ENCODE measurements around the gene NUAK1.
"Not testable (repeated sequence)": the region's sequence is repeated elsewhere in the genome, so short reads cannot be mapped to it uniquely, and the experiment has no call there.

NUAK1 gene

GRCh38 chr12:106033161-106033675 is 105.5 kb downstream of the NUAK1 start:
- no peak for DNase-seq (ENCODE audit: low spot score)

- no peak for DNase-seq (ENCODE audit: low spot score)
These were observed 106.2 kb downstream of the NUAK1 start for GRCh38 chr12:106032623-106032925.

DNA sequence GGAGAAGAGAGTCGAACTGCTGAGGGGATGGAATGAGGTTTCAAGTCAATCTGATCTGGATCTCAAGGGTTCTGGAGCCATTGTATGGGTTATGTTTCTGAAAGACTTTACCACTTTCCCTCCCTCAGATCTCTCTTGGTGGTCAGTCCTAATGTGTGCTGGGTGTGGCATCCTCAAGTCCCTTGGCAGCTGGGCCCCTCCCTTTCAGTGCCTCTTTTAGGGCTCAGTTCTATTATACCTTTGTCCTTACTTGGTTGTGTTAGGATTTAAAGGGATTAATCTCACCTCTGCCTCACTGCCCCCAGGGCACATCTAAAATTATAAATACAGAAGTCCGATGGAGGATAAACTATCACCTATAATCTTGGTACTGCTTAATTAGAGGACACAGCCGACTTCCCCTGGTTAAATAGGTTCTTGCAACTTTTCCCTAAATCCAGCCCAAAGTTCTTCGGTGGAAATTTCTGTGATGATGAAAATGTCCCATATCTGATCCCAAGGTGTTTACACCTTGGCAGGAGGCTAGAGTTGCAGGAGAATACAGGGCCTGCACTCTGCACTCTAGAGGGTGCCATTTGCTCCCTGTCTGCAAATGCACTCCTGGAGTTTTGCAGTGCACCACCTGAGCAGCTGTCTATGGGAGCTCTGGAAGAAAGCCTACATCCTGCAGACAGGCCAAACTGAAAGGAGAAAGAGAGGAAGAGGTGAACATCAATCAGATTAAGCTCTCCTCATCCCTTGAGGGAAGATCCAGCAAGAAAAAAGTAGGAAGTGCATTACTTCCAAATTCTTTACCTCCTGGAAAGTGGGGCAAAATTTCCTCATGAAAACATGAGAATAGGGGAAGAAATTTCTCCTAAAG is 106.8 kb downstream of the NUAK1 start:
- DNase-seq (ENCODE audit: low spot score): no peak

GRCh38 chr12:106030210-106031071 is 108.3 kb downstream of the NUAK1 start:
- DNase-seq (ENCODE audit: low spot score): peak; percentile 74

DNA sequence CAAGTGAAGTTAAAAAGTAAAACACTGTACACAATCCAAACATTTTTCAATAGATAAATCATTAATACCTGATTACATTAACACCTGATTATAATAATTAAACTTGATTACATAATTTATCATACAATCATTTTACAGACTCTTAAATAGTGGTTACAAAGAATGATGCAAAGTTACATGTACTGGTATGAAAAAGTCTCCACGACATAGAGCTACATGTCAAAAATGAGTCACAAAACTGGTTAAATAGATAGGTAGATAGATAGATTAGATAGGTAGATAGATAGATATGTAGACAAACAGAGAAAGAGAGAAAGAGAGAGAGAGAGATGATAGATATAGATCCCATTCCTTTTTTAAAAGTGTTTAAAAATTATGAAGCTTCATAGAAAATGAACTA is 109.2 kb downstream of the NUAK1 start:
- DNase-seq (ENCODE audit: low spot score): no peak

DNA sequence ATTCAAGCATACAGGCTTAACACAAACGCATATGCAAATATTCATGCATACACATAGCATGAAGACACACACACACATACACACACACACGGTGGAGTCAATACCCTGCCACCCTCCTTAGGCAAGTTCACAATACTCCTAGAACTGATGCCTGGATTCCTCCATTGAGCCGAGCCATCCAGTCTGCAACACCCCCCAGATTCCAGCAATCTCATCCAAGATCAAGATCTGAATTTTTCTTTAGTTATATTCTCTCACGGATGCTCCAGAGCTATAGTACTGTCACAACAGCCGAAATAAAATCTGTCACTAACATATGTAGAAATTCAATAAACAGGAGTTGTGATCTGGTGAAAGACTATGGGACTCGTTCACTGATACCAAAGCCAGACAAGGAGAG is 110.8 kb downstream of the NUAK1 start:
- DNase-seq (ENCODE audit: low spot score): no peak

DNA sequence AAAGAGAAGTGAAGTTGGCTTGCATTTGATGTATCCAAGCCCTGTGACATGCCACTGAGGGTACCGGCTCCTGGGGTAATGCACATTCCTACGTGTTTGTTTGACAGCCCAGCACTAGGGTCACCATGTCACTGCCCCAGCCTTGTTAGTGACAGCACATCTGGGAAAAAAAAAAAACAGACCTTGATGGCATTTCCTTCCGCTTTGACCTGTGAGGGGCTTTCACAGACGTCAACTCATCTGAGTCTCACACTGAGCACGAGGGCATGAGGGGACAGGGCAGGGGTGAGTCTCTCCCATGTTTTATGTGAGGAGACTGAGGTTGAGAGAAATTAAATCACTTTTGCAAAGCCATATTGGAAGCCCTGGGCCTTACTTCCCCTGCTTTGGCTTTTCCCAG is 111.5 kb downstream of the NUAK1 start:
- DNase-seq (ENCODE audit: low spot score): no peak

- DNase-seq (ENCODE audit: low spot score): no peak
These were observed 113.6 kb downstream of the NUAK1 start for GRCh38 chr12:106025129-106025528.

DNA sequence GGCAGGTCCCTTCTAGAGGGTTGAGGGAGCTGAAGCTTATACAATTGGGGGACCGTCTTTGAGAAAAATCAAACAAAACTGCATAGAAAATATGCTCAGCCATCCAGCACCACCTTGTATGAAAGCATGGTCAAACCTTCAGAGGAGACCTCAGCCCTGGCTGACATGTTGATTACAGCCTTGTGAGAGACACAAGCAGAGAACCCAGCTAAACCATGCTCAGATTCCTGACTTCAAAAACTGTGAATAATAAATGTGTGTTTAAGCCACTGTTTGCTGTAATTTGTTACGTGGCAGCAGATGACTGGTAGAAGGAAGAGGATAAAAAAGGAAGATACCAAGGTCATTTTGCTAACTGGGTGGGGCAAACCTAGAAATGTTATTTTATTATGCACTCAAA is 115.7 kb downstream of the NUAK1 start:
- no peak for DNase-seq (ENCODE audit: low spot score)

- no peak for DNase-seq (ENCODE audit: low spot score)
These were observed 116.2 kb downstream of the NUAK1 start for GRCh38 chr12:106022568-106023012.

- DNase-seq (ENCODE audit: low spot score): no peak
These were observed 117.2 kb downstream of the NUAK1 start for GRCh38 chr12:106021516-106021915.

DNA sequence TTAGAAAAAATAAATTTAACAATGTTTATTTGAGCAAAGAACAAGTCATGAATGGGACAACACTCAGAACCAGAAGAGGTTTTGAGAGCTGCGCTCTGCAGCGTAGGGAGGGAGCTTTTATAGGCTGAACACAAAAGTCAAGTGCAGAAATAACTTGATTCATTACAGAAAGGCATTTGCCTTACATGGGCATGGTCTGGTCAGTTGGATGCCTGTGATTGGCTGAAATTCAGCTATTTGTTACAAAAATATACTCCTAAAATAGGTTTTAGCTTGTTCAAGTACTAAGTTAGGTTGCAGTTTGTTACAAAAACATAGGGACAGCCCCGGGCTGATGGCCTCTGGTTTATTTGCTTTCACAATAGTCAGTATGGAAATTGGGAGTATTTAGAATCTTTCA is 118.0 kb downstream of the NUAK1 start:
- no peak for DNase-seq (ENCODE audit: low spot score)

DNA sequence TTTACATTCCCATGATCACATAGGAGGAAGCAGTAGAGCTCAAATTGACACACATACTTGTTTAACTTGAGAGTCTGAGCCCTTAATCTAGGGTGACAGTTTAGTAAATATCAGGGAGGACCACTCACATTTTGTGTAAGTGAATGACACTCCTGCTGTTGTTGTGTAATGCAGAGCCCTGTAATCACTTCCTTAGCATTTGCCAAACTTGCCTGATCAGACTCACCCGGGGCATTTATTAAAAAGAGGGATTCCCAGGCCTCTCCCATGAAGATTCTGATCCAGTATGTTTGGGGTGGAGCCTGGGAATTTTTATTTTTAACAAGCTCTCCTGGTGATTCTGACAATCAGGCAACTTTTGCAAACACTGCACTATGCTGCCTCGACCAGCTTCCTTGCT is 119.6 kb downstream of the NUAK1 start:
- DNase-seq (ENCODE audit: low spot score): no peak

DNA sequence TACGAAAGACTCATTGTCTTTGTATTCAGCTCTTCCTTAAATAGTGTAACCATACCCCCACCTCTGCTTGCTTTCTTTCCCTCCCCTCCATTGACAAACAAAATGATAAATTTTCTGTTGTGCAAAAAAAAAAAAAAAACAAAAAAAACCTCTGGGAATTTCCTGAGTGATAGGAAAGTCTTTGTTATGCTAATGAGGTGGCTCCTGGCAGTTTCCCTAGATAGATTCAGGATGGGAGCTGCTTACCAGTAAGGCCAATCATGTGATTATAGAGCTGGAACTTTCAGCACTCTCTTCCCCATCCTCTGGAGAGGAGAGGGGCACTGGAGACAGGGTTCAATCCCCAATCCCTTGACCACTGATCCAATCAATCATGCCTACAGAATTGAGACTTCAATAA is 120.5 kb downstream of the NUAK1 start:
- DNase-seq (ENCODE audit: low spot score): no peak

DNA sequence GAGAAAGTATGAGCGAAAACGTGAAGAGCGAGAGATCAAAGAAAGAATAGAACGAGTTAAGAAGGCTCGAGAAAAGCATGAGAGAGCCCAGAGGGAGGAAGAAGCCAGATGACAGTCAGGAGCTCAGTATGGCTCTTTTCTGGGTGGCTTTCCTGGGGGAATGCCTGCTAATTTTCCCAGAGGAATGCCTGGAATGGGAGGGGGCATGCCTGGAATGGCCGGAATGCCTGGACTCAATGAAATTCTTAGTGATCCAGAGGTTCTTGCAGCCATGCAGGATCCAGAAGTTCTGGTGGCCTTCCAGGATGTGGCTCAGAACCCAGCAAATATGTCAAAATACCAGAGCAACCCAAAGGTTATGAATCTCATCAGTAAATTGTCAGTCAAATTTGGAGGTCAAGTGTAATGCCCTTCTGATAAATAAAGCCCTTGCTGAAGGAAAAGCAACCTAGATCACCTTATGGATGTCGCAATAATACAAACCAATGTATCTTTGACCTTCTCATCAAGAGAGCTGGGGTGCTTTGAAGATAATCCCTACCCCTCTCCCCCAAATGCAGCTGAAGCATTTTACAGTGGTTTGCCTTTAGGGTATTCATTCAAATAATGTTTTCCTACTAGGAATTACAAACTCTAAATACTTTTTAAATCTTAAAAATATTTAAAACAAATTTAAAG is 122.0 kb downstream of the NUAK1 start:
- not testable (repeated sequence) for DNase-seq (ENCODE audit: low spot score)

GRCh38 chr12:106015646-106016045 is 123.1 kb downstream of the NUAK1 start:
- DNase-seq (ENCODE audit: low spot score): no peak

- no peak for DNase-seq (ENCODE audit: low spot score)
These were observed 124.8 kb downstream of the NUAK1 start for GRCh38 chr12:106013941-106014340.

Data from hepatic stellate cell (primary cell).